GM12864 (cell line): ENCODE measurements around the gene PRKAG2.

Source experiments
- DNase-seq: peaks from one replicate; pipeline ENCODE4 v3.0.0-alpha.2; 2011; ENCODE audit warnings: low read depth
- H3K4me3 ChIP-seq: 2 replicates; pipeline ENCODE4 v1.5.1; 2011; ENCODE audit warnings: mild to moderate bottlenecking, low read depth, low read length, control low read depth
- TF ChIP-seq, protein P1 (sequence below): IDR thresholded peaks from 2 replicates; pipeline ENCODE4 v1.5.1; 2011; ENCODE audit warnings: low read depth, mild to moderate bottlenecking, moderate library complexity, low read length, control low read depth, inconsistent platforms; ENCODE audit errors: missing control alignments

Gene PRKAG2

DNA sequence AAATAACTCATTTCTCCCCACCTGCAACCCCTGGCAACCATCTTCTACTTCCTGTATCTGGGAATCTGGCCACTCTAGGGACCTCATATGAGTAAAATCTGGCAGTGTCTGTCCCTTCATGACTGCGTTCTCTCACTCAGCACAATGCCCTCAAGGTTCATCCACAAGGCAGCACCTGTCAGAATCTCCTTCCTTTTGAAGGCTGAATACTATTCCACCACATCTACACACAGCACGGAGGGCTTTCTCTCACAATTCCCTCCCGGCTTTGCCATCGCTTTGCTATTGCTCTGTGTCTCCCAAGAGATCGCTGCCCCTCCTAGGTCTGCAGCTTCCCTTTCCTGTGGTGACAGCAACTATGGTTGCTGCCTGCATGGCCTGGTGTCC is 182.5 kb downstream of the PRKAG2 start:
- TF ChIP-seq, protein P1, sequence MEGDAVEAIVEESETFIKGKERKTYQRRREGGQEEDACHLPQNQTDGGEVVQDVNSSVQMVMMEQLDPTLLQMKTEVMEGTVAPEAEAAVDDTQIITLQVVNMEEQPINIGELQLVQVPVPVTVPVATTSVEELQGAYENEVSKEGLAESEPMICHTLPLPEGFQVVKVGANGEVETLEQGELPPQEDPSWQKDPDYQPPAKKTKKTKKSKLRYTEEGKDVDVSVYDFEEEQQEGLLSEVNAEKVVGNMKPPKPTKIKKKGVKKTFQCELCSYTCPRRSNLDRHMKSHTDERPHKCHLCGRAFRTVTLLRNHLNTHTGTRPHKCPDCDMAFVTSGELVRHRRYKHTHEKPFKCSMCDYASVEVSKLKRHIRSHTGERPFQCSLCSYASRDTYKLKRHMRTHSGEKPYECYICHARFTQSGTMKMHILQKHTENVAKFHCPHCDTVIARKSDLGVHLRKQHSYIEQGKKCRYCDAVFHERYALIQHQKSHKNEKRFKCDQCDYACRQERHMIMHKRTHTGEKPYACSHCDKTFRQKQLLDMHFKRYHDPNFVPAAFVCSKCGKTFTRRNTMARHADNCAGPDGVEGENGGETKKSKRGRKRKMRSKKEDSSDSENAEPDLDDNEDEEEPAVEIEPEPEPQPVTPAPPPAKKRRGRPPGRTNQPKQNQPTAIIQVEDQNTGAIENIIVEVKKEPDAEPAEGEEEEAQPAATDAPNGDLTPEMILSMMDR: no peak
- no peak overlapping the region for H3K4me3 ChIP-seq
- DNase-seq: no peak

- H3K4me3 ChIP-seq: no peak overlapping the region
- TF ChIP-seq, protein P1: no peak
- no peak for DNase-seq
These were observed 183.8 kb downstream of the PRKAG2 start for GRCh38 chr7:151693140-151693539.

DNA sequence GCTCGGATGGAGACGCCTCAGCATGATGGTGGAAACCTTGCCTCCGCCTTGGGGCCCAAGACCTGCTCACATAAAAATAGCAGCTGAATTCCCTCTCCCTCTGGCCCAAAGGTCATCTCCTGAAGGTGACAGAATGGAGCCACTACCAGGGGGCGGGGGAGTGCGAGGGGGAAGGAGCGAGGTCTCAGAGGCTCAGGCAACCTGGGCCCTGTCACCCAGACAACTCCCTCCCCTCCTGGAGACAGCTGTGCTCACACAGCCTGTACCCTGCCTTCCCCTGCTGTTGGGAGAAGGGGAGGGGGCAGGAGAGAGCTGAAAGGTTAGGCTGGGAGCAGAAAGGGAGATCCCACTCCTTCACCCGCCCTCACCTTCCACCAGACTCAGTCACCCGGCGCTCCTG is 184.2 kb downstream of the PRKAG2 start:
- no peak for DNase-seq
- no peak overlapping the region for H3K4me3 ChIP-seq
- TF ChIP-seq, protein P1: no peak

GRCh38 chr7:151691449-151691848 is 185.5 kb downstream of the PRKAG2 start:
- DNase-seq: no peak
- no peak overlapping the region for H3K4me3 ChIP-seq
- TF ChIP-seq, protein P1: no peak

GRCh38 chr7:151690606-151691005 is 186.3 kb downstream of the PRKAG2 start:
- H3K4me3 ChIP-seq: no peak overlapping the region
- TF ChIP-seq, protein P1: no peak
- DNase-seq: no peak

GRCh38 chr7:151689196-151689971 is 187.5 kb downstream of the PRKAG2 start:
- no peak for DNase-seq
- H3K4me3 ChIP-seq: no peak overlapping the region
- TF ChIP-seq, protein P1: no peak

DNA sequence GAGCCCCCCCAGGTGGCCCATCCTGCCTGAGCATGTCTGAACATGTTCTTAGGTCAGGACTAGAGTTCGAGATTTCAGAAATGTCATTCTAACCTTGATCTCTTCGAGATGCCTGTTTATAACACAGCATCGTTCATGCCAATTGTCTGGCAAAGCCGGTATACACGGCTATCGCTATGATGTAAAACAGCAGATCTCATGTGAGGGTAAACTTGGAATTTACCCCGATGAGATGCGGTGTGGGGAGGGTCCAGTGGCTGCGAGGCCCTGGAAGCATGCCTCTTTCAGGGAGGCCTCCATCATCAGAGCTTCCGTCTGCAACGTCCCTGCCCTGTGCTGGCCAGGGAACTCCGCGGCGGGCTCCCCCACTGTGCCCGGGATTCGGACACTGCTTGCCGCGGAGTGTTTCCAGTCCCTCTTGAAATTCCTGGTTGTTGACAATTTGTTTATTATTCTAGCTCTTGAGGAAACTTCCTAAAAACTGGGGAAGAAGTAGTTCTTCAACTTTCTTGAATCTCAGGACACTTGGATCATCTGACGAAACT is 188.6 kb downstream of the PRKAG2 start:
- H3K4me3 ChIP-seq: no peak overlapping the region
- TF ChIP-seq, protein P1: no peak
- DNase-seq: no peak
